SU-DHL-6 (cell line): ENCODE data around the gene LY9.

ENCODE experiments used
- H2AFZ ChIP-seq: fragments of 200-600 bp; sonication (generic); 2 replicates; pipeline ENCODE4 v1.6.1; 2014; ENCODE audit warnings: low read depth, mild to moderate bottlenecking, moderate library complexity, mixed read lengths, antibody characterized with exemption, low read length; ENCODE audit not compliant: severe bottlenecking
- H3F3A ChIP-seq: fragments of 200-600 bp; shearing (Covaris generic); 2 replicates; pipeline ENCODE4 v1.6.0; 2016; ENCODE audit warnings: antibody characterized with exemption, mild to moderate bottlenecking; ENCODE audit not compliant: insufficient read depth
- H3K27ac ChIP-seq: fragments of 200-600 bp; sonication (generic); 2 replicates; pipeline ENCODE4 v1.5.1; 2016; ENCODE audit warnings: low read depth, mild to moderate bottlenecking, low read length, moderate library complexity, mixed read lengths
- H3K27me3 ChIP-seq: fragments of 200-600 bp; sonication (generic), shearing (Covaris generic); 2 replicates; pipeline ENCODE4 v1.6.0; 2014; ENCODE audit warnings: mild to moderate bottlenecking, low read length
- H3K36me3 ChIP-seq: fragments of 200-600 bp; sonication (generic); 2 replicates; pipeline ENCODE4 v1.6.1; 2014; ENCODE audit warnings: mild to moderate bottlenecking, low read length, mixed read lengths
- H3K4me2 ChIP-seq: fragments of 300-600, 200-600 bp; shearing (Covaris generic), sonication (generic); 2 replicates; pipeline ENCODE4 v1.6.0; 2014; ENCODE audit warnings: low read length, low read depth, mild to moderate bottlenecking; ENCODE audit not compliant: poor library complexity, severe bottlenecking
- H3K4me3 ChIP-seq: fragments of 200-600 bp; sonication (generic); 2 replicates; pipeline ENCODE4 v1.5.1; 2014; ENCODE audit warnings: antibody characterized with exemption, low read length, mild to moderate bottlenecking, mixed read lengths; ENCODE audit not compliant: insufficient read depth, poor library complexity, severe bottlenecking
- H3K79me2 ChIP-seq: fragments of 200-600 bp; sonication (generic); 2 replicates; pipeline ENCODE4 v1.6.1; 2014; ENCODE audit warnings: mild to moderate bottlenecking, low read length, moderate library complexity; ENCODE audit not compliant: insufficient read depth
- H3K9ac ChIP-seq: fragments of 200-600 bp; sonication (generic); 2 replicates; pipeline ENCODE4 v1.7.0; 2014; ENCODE audit warnings: mild to moderate bottlenecking, low read length
- H3K9me2 ChIP-seq: fragments of 200-600 bp; sonication (generic); replicated peaks from 2 replicates; pipeline ENCODE4 v1.6.1; 2014; ENCODE audit warnings: low read length; ENCODE audit not compliant: insufficient read depth
- H3K9me3 ChIP-seq: fragments of 200-600 bp; sonication (generic); 2 replicates; pipeline ENCODE4 v1.6.1; 2014; ENCODE audit warnings: low read length, mixed read lengths; ENCODE audit not compliant: insufficient read depth
- H4K20me1 ChIP-seq: fragments of 200-600 bp; sonication (generic); 2 replicates; pipeline ENCODE4 v1.6.1; 2014; ENCODE audit warnings: low read depth, mild to moderate bottlenecking, antibody characterized with exemption, low read length, moderate library complexity, mixed read lengths
- EZH2phosphoT487 ChIP-seq: fragments of 200-600 bp; sonication (generic), shearing (Covaris generic); conservative IDR thresholded peaks from 2 replicates; pipeline ENCODE4 v1.6.1; 2018; ENCODE audit warnings: mild to moderate bottlenecking, antibody characterized with exemption, low read length, moderate library complexity, mixed read lengths
- TF ChIP-seq, protein P1 (sequence below): fragments of 200-600 bp; sonication (generic); IDR thresholded peaks from one replicate; pipeline ENCODE4 v1.5.1; 2017; ENCODE audit warnings: antibody characterized with exemption, mild to moderate bottlenecking, low read length, moderate library complexity; ENCODE audit not compliant: insufficient read depth, poor library complexity, severe bottlenecking

LY9 gene

DNA sequence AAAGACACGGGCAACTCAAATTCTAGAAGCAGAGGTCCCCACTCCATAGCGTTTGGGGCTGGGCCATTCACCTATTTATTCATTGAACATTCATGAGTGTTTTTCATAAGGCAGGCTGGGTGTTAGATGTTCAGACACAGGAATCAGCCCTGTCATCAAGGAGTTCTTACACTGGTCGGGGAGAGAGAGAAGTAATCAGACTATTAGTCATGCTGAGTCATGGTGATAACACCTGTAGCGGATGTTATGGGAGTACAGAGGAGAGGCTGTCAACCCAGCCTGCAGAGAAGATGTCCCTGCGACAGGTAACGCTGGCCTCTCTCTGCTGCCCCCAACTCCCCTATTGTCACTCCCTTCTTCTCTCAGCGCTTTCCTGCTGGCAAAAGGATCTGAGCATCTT, 17.2 kb downstream of the LY9 start:
- Histone ChIP-seq H4K20me1 (no peaks in the 10 kb centered on the region), H3K9me2 (no peaks in the 10 kb centered on the region), H3K9me3 (no peaks in the 10 kb centered on the region), H3K4me3 (no peak overlapping the region), H2AFZ (no peak overlapping the region), H3K4me2 (no peak overlapping the region), H3K27me3 (no peaks in the 10 kb centered on the region), H3F3A (no peaks in the 10 kb centered on the region), H3K36me3 (no peaks in the 10 kb centered on the region), H3K79me2 (no peaks in the 10 kb centered on the region), H3K9ac (no peak overlapping the region), H3K27ac (no peak overlapping the region)
- TF ChIP-seq, protein P1, sequence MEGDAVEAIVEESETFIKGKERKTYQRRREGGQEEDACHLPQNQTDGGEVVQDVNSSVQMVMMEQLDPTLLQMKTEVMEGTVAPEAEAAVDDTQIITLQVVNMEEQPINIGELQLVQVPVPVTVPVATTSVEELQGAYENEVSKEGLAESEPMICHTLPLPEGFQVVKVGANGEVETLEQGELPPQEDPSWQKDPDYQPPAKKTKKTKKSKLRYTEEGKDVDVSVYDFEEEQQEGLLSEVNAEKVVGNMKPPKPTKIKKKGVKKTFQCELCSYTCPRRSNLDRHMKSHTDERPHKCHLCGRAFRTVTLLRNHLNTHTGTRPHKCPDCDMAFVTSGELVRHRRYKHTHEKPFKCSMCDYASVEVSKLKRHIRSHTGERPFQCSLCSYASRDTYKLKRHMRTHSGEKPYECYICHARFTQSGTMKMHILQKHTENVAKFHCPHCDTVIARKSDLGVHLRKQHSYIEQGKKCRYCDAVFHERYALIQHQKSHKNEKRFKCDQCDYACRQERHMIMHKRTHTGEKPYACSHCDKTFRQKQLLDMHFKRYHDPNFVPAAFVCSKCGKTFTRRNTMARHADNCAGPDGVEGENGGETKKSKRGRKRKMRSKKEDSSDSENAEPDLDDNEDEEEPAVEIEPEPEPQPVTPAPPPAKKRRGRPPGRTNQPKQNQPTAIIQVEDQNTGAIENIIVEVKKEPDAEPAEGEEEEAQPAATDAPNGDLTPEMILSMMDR, result no peak
- TF ChIP-seq EZH2phosphoT487, result no peak

DNA sequence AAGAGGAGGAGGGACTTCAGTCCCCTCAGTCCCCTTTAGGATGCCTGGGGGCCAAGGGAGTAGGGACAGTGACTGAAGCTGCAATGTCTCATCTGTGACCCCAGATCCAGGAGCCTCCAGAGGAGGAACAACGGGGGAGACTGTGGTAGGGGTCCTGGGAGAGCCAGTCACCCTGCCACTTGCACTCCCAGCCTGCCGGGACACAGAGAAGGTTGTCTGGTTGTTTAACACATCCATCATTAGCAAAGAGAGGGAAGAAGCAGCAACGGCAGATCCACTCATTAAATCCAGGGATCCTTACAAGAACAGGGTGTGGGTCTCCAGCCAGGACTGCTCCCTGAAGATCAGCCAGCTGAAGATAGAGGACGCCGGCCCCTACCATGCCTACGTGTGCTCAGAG, 18.3 kb downstream of the LY9 start:
- Histone ChIP-seq H3K4me2 (no peak overlapping the region), H3K9me3 (no peaks in the 10 kb centered on the region), H3K27ac (no peak overlapping the region), H3K4me3 (no peak overlapping the region), H3K27me3 (no peaks in the 10 kb centered on the region), H3F3A (no peaks in the 10 kb centered on the region), H3K36me3 (no peaks in the 10 kb centered on the region), H4K20me1 (no peaks in the 10 kb centered on the region), H3K9me2 (no peaks in the 10 kb centered on the region), H2AFZ (no peak overlapping the region), H3K79me2 (no peaks in the 10 kb centered on the region), H3K9ac (no peak overlapping the region)
- no peak for TF ChIP-seq EZH2phosphoT487
- TF ChIP-seq, protein P1, result no peak

- Histone ChIP-seq H3K27ac (no peak overlapping the region), H3K4me2 (no peak overlapping the region), H3K79me2 (no peaks in the 10 kb centered on the region), H2AFZ (no peak overlapping the region), H3K36me3 (no peaks in the 10 kb centered on the region), H3K4me3 (no peak overlapping the region), H3K9me2 (no peaks in the 10 kb centered on the region), H3K27me3 (no peaks in the 10 kb centered on the region), H3K9ac (no peak overlapping the region), H4K20me1 (no peaks in the 10 kb centered on the region), H3F3A (no peaks in the 10 kb centered on the region), H3K9me3 (no peaks in the 10 kb centered on the region)
- no peak for TF ChIP-seq EZH2phosphoT487
- TF ChIP-seq, protein P1, result no peak
Measured at GRCh38 chr1:160814856-160815255, 18.9 kb downstream of the LY9 start.
